Measurements from ENCODE around the gene SYS1. TPM values are rescaled to one million over a fixed set of nuclear protein-coding genes. Genes with fewer than 3 reads are reported as not detected.

The SYS1 gene
- polyA plus RNA-seq, 2 donors = 8.4 to 16.5 TPM

DNA sequence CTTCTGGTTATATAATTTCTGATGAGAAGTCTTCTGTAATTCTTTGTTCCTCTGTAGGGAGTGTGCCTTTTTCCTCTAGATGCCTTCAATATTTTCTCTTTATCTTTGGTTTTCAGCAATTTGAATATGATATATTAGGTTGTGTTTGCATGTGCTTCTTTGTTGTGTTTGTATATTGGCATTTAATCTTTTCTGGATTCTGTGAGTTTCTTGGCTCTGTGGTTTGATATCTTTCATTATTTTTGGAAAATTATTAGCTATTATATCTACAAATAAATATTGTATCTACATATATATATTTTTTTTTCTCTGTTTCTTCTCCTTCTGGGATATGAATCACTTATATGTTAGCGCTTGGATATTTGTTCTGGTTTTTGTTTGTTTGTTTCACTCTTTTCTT lies 36.1 kb downstream of the SYS1 start:
- WGBS, 2 donors = 94 to 98% methylated on average over 1 of the region's 1 CpG
- no peak overlapping the region for H3K27ac ChIP-seq (ENCODE audit: low read depth in 2 of 2, low read length in 1 of 2)
- no peak overlapping the region for H3K4me3 ChIP-seq (ENCODE audit: low read depth in 1 of 2, low read length in 2 of 2)
- peaks cover 4 to 5% of the 10 kb centered on the region in 2 donors for H3K9me3 ChIP-seq (ENCODE audit: control insufficient read depth in 2 of 2, insufficient read depth in 1 of 2, low read depth in 1 of 2, low read length in 1 of 2)
- no peaks in the 10 kb centered on the region for H3K27me3 ChIP-seq (ENCODE audit: control insufficient read depth in 1 of 2, insufficient read depth in 2 of 2, low read length in 2 of 2)
- H3K4me1 ChIP-seq (ENCODE audit: control insufficient read depth in 2 of 2, insufficient read depth in 2 of 2, low read length in 1 of 2) = no peaks in the 10 kb centered on the region
- H3K36me3 ChIP-seq (ENCODE audit: control insufficient read depth in 2 of 2, insufficient read depth in 2 of 2, low read length in 1 of 2) = no peaks in the 10 kb centered on the region

DNA sequence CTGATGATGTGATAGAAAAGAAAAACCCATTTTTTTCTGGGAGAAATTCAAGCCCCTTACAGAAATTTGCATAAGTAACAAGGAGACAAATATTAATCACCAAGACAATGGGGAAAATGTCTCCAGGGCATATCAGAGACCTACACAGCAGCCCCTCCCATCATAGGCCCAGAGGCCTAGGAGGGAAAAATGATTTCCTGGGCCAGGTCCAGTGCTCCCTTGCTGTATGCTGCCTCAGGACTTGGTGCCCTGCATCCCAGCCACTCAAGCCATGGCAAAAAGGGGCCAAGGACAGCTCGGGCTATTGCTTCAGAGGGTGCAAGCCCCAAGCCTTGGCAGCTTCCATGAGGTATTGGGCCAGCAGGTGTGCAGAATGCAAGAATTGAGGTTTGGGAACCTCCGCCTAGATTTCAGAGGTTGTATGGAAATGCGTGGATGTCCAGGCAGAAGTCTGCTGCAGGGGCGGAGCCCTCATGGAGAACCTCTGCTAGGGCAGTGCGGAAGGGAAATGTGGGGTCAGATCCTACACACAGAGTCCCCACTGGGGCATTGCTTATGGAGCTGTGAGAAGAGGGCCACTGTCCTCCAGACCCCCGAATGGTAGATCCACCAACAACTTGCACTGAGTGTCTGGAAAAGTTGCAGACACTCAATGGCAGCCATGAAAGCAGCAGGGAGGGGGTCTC lies 37.5 kb downstream of the SYS1 start:
- Histone ChIP-seq H3K9me3 (ENCODE audit: control insufficient read depth in 2 of 2, insufficient read depth in 1 of 2, low read depth in 1 of 2, low read length in 1 of 2) (peaks cover 4 to 5% of the 10 kb centered on the region in 2 donors), H3K4me1 (ENCODE audit: control insufficient read depth in 2 of 2, insufficient read depth in 2 of 2, low read length in 1 of 2) (peaks cover 0 to 2% of the 10 kb centered on the region in 2 donors), H3K4me3 (ENCODE audit: low read depth in 1 of 2, low read length in 2 of 2) (no peak overlapping the region), H3K27me3 (ENCODE audit: control insufficient read depth in 1 of 2, insufficient read depth in 2 of 2, low read length in 2 of 2) (no peaks in the 10 kb centered on the region), H3K27ac (ENCODE audit: low read depth in 2 of 2, low read length in 1 of 2) (no peak overlapping the region), H3K36me3 (ENCODE audit: control insufficient read depth in 2 of 2, insufficient read depth in 2 of 2, low read length in 1 of 2) (no peaks in the 10 kb centered on the region)
- WGBS, 2 donors = 96 to 99% methylated on average over 6 of the region's 6 CpGs

DNA sequence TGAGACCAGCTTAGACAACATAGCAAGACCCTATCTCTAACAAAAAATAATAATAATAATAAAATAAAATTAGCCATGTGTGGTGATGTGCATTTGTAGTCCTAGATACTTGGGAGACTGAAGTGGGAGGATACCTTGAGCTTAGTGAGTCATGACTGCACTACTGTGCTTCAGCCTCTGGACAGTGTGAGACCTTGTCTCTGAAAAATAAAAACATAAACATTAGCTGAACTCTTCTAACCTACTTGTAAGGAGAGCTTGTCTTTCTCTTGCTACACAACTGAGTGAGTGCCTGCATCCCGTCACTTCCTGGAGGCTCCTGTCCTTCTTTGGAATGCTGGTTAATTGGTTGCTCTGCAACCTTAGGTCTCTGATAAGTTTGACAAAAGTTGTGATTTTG lies 40.0 kb downstream of the SYS1 start:
- 96% methylated on average over 1 of the region's 1 CpG for WGBS, 2 donors
- Histone ChIP-seq H3K9me3 (ENCODE audit: control insufficient read depth in 2 of 2, insufficient read depth in 1 of 2, low read depth in 1 of 2, low read length in 1 of 2) (peaks cover 3 to 5% of the 10 kb centered on the region in 2 donors), H3K4me1 (ENCODE audit: control insufficient read depth in 2 of 2, insufficient read depth in 2 of 2, low read length in 1 of 2) (peaks cover 3 to 12% of the 10 kb centered on the region in 2 donors), H3K4me3 (ENCODE audit: low read depth in 1 of 2, low read length in 2 of 2) (no peak overlapping the region), H3K27ac (ENCODE audit: low read depth in 2 of 2, low read length in 1 of 2) (no peak overlapping the region), H3K36me3 (ENCODE audit: control insufficient read depth in 2 of 2, insufficient read depth in 2 of 2, low read length in 1 of 2) (no peaks in the 10 kb centered on the region), H3K27me3 (ENCODE audit: control insufficient read depth in 1 of 2, insufficient read depth in 2 of 2, low read length in 2 of 2) (no peaks in the 10 kb centered on the region)

DNA sequence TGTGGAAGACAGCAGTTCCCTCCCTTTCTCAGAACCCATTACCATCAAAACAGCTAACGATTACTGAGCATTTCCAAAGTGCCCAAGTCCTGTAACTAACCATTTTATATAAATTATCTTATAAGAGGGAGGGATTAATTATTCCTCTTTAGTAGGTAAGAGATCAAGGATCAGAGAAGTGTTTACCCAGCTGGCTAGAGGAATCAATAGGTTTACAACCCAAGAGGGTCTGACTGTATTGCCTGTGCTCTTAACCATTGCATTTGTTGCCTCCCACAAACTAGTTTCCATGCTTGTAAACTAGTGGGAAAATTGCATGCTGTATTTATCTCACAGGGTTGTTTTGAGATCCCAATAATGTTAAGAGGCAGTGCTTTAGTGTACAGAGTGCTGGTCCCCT lies 41.5 kb downstream of the SYS1 start:
- Histone ChIP-seq H3K9me3 (ENCODE audit: control insufficient read depth in 2 of 2, insufficient read depth in 1 of 2, low read depth in 1 of 2, low read length in 1 of 2) (peaks cover 2 to 5% of the 10 kb centered on the region in 2 donors), H3K27ac (ENCODE audit: low read depth in 2 of 2, low read length in 1 of 2) (no peak overlapping the region), H3K36me3 (ENCODE audit: control insufficient read depth in 2 of 2, insufficient read depth in 2 of 2, low read length in 1 of 2) (peaks cover 0 to 3% of the 10 kb centered on the region in 2 donors), H3K27me3 (ENCODE audit: control insufficient read depth in 1 of 2, insufficient read depth in 2 of 2, low read length in 2 of 2) (no peaks in the 10 kb centered on the region), H3K4me3 (ENCODE audit: low read depth in 1 of 2, low read length in 2 of 2) (no peak overlapping the region), H3K4me1 (ENCODE audit: control insufficient read depth in 2 of 2, insufficient read depth in 2 of 2, low read length in 1 of 2) (peaks cover 3 to 14% of the 10 kb centered on the region in 2 donors)
- 73 to 81% methylated on average over 1 of the region's 1 CpG for WGBS, 2 donors

DNA sequence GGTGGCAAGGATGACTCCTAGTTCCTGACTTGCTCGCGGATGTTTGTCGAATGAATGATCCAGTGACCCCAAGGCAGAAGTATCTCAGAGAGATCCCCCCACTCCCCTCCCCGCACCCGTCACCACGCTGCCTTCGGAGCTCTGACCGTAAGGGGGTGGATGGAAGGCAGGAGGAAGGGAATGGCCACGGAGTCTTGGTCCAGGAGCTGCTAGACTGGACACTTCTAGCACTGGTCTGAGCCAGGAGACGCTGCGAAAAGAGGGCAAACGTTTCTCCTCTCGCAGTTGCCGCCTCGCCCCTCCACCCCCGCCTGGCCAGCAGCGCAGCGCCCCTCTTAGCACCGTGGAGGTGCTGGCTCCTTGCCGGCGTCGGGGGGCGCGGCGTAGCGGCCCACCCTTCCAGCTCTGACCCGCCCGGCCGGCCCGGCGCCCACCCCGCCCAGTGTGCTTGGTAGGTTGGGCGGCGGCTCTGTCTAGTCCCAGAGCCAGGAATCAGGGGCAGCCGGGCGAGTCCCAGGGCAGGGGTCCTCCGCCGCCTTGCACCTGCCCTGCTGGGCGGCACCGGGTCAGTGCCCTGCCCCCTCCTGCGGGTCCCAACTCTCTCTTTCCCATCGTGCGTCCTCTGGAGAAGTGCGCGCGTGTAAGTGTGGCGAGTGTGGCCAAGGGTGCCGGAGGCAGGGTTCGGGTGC lies 42.8 kb downstream of the SYS1 start:
- peak overlapping the region; percentile 86 to 89 for H3K27ac ChIP-seq (ENCODE audit: low read depth in 2 of 2, low read length in 1 of 2)
- peaks cover 0 to under 1% of the 10 kb centered on the region in 2 donors for H3K9me3 ChIP-seq (ENCODE audit: control insufficient read depth in 2 of 2, insufficient read depth in 1 of 2, low read depth in 1 of 2, low read length in 1 of 2)
- H3K27me3 ChIP-seq (ENCODE audit: control insufficient read depth in 1 of 2, insufficient read depth in 2 of 2, low read length in 2 of 2) = no peaks in the 10 kb centered on the region
- peaks cover 3 to 14% of the 10 kb centered on the region in 2 donors for H3K4me1 ChIP-seq (ENCODE audit: control insufficient read depth in 2 of 2, insufficient read depth in 2 of 2, low read length in 1 of 2)
- WGBS, 2 donors = 1 to 2% methylated on average over 45 to 49 of the region's 49 CpGs
- peak overlapping the region; percentile 71 to 77 for H3K4me3 ChIP-seq (ENCODE audit: low read depth in 1 of 2, low read length in 2 of 2)
- H3K36me3 ChIP-seq (ENCODE audit: control insufficient read depth in 2 of 2, insufficient read depth in 2 of 2, low read length in 1 of 2) = peaks cover 0 to 9% of the 10 kb centered on the region in 2 donors

DNA sequence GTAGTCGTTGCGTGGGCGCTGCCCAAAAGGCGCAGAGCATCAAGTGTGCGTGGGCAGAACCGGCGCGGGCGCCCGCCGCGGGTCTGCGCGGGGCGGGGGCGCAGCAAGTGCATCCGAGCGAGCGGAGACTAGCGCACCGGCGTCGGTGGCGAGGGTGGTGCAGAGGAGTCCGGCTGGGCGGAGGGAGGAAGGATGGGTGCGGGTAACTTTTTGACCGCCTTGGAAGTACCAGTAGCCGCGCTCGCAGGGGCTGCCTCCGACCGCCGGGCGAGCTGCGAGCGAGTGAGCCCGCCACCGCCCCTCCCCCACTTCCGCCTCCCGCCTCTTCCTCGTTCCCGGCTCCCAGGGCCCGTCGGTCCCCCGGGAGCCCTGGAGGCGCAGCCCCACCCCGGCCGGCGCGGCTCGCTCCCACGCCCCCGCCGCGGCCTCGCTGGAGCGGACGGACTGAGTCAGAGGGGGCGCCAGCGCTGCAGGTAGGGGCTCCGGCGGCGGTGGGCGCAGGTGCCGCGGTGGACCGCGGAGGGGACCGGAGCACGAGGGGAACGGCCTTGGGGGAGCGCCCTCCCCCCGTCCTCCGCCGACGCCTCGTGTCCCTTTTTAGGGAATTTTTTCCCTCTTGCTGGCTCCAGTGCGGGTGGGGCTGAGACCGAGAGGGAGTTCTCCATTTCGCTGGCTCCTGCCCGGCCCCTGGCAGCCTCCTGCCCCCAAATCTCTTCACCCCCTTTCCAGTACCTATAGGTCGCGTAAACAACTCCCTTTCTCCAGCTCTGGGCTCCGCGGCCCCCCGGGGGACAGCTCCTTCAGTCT lies 43.5 kb downstream of the SYS1 start:
- H3K4me1 ChIP-seq (ENCODE audit: control insufficient read depth in 2 of 2, insufficient read depth in 2 of 2, low read length in 1 of 2) = peaks cover 3 to 14% of the 10 kb centered on the region in 2 donors
- no peaks in the 10 kb centered on the region for H3K27me3 ChIP-seq (ENCODE audit: control insufficient read depth in 1 of 2, insufficient read depth in 2 of 2, low read length in 2 of 2)
- 1% methylated on average over 62 to 87 of the region's 87 CpGs for WGBS, 2 donors
- peak overlapping the region; percentile 86 to 89 for H3K27ac ChIP-seq (ENCODE audit: low read depth in 2 of 2, low read length in 1 of 2)
- H3K36me3 ChIP-seq (ENCODE audit: control insufficient read depth in 2 of 2, insufficient read depth in 2 of 2, low read length in 1 of 2) = peaks cover 0 to 9% of the 10 kb centered on the region in 2 donors
- no peaks in the 10 kb centered on the region for H3K9me3 ChIP-seq (ENCODE audit: control insufficient read depth in 2 of 2, insufficient read depth in 1 of 2, low read depth in 1 of 2, low read length in 1 of 2)
- H3K4me3 ChIP-seq (ENCODE audit: low read depth in 1 of 2, low read length in 2 of 2) = peak overlapping the region; percentile 71 to 77

DNA sequence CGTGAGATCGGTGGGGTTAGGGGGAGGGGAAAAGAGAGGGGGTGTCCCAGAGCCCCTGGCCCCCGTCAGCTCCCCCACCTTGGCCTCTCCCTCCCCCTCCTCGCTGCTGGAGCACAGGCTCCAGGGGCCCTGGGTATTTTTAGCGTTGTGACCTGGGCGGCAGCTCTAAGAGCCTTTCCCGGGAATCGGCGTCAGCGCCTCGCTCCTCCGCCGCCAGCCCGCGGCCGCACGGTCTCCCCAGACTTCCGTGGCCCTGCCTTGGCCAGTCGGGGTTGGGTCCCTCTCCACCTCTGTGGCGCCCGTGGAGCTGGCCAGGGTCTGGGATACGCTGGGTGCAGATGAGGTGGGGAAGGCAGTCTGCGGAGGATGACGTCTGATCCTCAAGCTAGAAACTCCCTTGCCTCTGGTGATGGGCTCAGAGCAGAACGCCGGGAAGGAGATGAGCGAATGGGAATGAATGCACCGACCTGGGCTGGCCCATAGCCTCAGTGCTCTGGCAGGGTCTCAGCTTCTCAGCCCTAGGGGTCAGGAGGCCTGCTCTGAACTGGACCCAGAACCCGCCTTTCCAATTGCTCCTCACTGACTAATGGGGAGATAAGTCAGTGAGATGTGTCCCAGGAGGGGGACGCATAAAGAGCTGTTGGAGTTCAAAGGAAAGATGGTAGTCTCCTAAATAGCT lies 44.2 kb downstream of the SYS1 start:
- WGBS, 2 donors = 12 to 13% methylated on average over 30 of the region's 30 CpGs
- Histone ChIP-seq H3K27me3 (ENCODE audit: control insufficient read depth in 1 of 2, insufficient read depth in 2 of 2, low read length in 2 of 2) (no peaks in the 10 kb centered on the region), H3K9me3 (ENCODE audit: control insufficient read depth in 2 of 2, insufficient read depth in 1 of 2, low read depth in 1 of 2, low read length in 1 of 2) (no peaks in the 10 kb centered on the region), H3K4me1 (ENCODE audit: control insufficient read depth in 2 of 2, insufficient read depth in 2 of 2, low read length in 1 of 2) (peaks cover 3 to 14% of the 10 kb centered on the region in 2 donors), H3K4me3 (ENCODE audit: low read depth in 1 of 2, low read length in 2 of 2) (peak overlapping the region; percentile 71 to 77), H3K36me3 (ENCODE audit: control insufficient read depth in 2 of 2, insufficient read depth in 2 of 2, low read length in 1 of 2) (peaks cover 0 to 9% of the 10 kb centered on the region in 2 donors), H3K27ac (ENCODE audit: low read depth in 2 of 2, low read length in 1 of 2) (peak overlapping the region; percentile 86 to 89)

DNA sequence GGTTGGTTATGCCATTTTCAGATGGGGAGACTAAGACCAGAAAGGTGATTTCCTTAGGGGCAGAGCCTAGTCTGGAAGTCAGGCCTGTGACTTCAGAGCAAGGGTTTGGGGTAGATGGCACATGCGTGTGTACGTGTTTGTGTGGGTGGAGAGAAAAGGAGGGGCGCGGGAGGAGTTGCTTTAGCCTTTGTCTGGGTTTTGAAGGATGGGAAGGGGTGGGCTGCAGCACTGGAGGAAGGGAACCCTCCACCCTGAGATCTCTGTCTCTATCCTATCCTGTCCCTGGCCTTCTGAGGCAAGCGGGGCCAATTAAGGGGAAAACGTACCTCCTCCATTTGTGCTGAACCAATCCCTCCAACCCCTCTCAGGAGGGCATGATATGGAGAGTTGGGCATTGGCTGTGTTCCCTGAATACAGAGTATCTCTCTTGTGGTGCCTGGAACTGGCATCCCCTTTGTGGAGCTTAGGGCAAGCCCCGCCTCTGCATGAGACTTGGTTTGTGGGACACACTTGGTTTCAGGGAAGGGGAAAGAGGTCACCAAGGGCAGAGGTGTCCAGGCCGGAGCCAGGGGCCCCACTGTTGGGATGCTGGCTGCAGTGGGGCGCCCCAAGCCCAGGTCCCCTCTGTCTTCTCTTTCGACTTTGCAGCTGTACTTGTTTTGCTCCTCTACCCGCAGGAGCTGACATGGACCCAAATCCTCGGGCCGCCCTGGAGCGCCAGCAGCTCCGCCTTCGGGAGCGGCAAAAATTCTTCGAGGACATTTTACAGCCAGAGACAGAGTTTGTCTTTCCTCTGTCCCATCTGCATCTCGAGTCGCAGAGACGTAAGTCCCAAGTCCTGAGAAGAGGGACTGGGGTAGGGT lies 45.1 kb downstream of the SYS1 start, which contains the start of gene DBNDD2:
DBNDD2 (plus strand) TSS at position 507 of the 863 bp plus-strand sequence; CDS start at position 686, 179 bp downstream.
- Histone ChIP-seq H3K4me1 (ENCODE audit: control insufficient read depth in 2 of 2, insufficient read depth in 2 of 2, low read length in 1 of 2) (peaks cover 3 to 14% of the 10 kb centered on the region in 2 donors), H3K36me3 (ENCODE audit: control insufficient read depth in 2 of 2, insufficient read depth in 2 of 2, low read length in 1 of 2) (peaks cover 0 to 9% of the 10 kb centered on the region in 2 donors), H3K27me3 (ENCODE audit: control insufficient read depth in 1 of 2, insufficient read depth in 2 of 2, low read length in 2 of 2) (no peaks in the 10 kb centered on the region), H3K27ac (ENCODE audit: low read depth in 2 of 2, low read length in 1 of 2) (peak within 1 kb of the TSS; percentile 86 to 89), H3K9me3 (ENCODE audit: control insufficient read depth in 2 of 2, insufficient read depth in 1 of 2, low read depth in 1 of 2, low read length in 1 of 2) (no peaks in the 10 kb centered on the region), H3K4me3 (ENCODE audit: low read depth in 1 of 2, low read length in 2 of 2) (peak within 1 kb of the TSS; percentile 71 to 77)
- 82 to 83% methylated on average over 21 of the region's 21 CpGs for WGBS, 2 donors
